Measurements from ENCODE around the gene CYB561.

GRCh38 chr17:63395075-63395805, 50.9 kb downstream of the CYB561 start:
- TF ChIP-seq CTCF (IDR thresholded peaks at IDR 0.05) = no peak
- TF ChIP-seq POLR2AphosphoS5 (IDR thresholded peaks at IDR 0.05; ENCODE audit: low read depth, low read length) = no peak

Measured in Panc1 (cell line).